Activated naive CD4-positive, alpha-beta T cell treated with anti-CD3 and anti-CD28 coated beads, Interleukin-2, amount 50 U/mL, for 24 hours (primary cell): Measurements from ENCODE around the gene TMEM184B.

ENCODE experiments used
- H3K27ac Mint-ChIP-seq: one replicate; pipeline ENCODE4 v1.8.0; 2021; ENCODE audit warnings: mild to moderate bottlenecking, mixed read lengths
- H3K27me3 Mint-ChIP-seq: one replicate; pipeline ENCODE4 v1.8.0; 2021; ENCODE audit warnings: mixed read lengths
- H3K36me3 Mint-ChIP-seq: one replicate; pipeline ENCODE4 v1.8.0; 2021; ENCODE audit warnings: mixed read lengths
- H3K4me1 Mint-ChIP-seq: one replicate; pipeline ENCODE4 v1.8.0; 2021; ENCODE audit warnings: mixed read lengths
- H3K4me3 Mint-ChIP-seq: one replicate; pipeline ENCODE4 v1.8.0; 2021; ENCODE audit warnings: mild to moderate bottlenecking, mixed read lengths
- H3K9me3 Mint-ChIP-seq: one replicate; pipeline ENCODE4 v1.8.0; 2021; ENCODE audit warnings: mixed read lengths

The TMEM184B gene

DNA sequence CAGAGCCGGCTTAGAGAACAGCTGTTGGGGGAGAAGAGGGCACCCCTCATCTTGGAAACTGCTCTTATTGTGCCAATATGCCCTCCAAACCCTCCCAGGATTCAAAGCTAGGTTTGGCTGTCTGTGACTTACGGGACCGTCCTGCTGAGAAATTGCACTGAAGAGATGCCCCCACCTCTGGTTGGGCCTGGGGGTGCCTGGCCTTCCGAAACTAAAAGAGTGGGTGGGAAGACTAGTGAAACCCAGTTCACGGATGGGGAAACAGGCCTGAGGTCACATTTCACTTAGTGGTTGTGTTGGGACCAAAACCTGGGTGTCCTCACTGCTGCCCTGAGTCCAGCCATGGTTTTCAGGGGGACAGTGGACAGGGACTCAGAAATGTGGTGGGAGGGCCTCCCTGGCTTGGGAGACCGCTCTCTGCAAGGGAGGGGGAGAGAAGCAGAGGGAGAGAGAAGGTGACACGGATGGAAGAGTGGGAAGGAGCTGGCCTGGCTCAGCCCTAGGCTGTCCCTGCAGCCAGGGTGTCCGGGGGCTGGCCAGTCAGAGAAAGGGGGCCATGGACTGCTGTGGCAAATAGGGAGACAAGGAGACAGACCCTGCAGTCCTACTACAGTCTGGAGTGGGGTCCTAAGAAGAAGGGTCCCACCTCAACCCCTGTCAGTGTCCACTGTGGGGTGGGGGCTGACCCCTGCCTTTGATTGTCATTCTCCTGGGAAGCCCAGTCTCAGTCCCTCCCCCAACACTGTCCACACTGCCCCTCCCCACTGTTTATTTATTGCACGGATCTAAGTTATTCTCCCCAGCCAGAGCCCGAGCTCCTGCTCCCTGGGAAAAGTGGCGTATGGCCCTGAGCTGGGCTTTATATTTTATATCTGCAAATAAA lies 57.4 kb downstream of the TMEM184B start:
- Mint-ChIP-seq H3K27ac (peak overlapping the region; percentile 65), H3K27me3 (no peaks in the 10 kb centered on the region), H3K4me3 (peak overlapping the region; percentile 47), H3K4me1 (peaks cover 21% of the 10 kb centered on the region), H3K36me3 (no peaks in the 10 kb centered on the region), H3K9me3 (no peaks in the 10 kb centered on the region)

DNA sequence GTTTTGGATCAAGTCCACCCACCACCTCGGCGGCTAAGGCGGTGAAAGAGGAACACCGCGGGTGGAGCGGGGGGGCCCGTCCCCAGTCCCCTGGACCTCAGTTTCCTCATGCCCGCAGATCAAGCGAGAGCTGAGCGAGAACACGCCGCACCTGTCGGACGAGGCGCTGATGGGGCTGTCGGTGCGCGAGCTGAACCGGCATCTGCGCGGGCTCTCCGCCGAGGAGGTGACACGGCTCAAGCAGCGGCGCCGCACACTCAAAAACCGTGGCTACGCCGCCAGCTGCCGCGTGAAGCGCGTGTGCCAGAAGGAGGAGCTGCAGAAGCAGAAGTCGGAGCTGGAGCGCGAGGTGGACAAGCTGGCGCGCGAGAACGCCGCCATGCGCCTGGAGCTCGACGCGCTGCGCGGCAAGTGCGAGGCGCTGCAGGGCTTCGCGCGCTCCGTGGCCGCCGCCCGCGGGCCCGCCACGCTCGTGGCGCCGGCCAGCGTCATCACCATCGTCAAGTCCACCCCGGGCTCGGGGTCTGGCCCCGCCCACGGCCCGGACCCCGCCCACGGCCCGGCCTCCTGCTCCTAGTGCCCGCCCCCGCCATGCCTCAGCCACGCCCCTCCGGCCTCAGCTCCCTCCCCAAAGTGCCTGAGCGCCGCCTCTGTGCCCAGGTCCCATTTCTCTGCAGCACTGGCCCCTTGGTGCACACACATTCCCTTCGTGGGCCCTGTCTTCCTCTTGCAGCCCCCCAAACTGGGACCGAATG lies 58.3 kb downstream of the TMEM184B start:
- Mint-ChIP-seq H3K4me3 (peak overlapping the region; percentile 47), H3K27ac (peak overlapping the region; percentile 65), H3K9me3 (no peaks in the 10 kb centered on the region), H3K4me1 (peaks cover 20% of the 10 kb centered on the region), H3K27me3 (no peaks in the 10 kb centered on the region), H3K36me3 (no peaks in the 10 kb centered on the region)

DNA sequence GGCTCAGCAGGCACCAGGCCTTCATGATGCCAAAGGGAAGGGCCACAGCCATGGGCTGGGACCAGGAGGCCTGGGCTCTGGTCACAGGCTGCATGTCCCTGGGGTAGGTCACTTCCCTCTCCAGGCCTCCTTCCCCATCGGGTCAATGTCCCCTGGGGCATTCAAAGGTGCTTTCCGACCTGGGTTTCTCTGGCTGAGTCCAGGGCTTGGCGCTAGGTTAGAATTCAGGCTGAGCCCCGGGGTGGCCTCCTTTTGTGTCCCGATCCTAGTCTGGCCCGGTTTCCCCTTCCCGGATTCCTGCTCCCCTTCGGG lies 58.9 kb downstream of the TMEM184B start:
- H3K9me3 Mint-ChIP-seq: no peaks in the 10 kb centered on the region
- no peak overlapping the region for H3K4me3 Mint-ChIP-seq
- no peaks in the 10 kb centered on the region for H3K36me3 Mint-ChIP-seq
- no peak overlapping the region for H3K27ac Mint-ChIP-seq
- H3K27me3 Mint-ChIP-seq: no peaks in the 10 kb centered on the region
- peaks cover 15% of the 10 kb centered on the region for H3K4me1 Mint-ChIP-seq

DNA sequence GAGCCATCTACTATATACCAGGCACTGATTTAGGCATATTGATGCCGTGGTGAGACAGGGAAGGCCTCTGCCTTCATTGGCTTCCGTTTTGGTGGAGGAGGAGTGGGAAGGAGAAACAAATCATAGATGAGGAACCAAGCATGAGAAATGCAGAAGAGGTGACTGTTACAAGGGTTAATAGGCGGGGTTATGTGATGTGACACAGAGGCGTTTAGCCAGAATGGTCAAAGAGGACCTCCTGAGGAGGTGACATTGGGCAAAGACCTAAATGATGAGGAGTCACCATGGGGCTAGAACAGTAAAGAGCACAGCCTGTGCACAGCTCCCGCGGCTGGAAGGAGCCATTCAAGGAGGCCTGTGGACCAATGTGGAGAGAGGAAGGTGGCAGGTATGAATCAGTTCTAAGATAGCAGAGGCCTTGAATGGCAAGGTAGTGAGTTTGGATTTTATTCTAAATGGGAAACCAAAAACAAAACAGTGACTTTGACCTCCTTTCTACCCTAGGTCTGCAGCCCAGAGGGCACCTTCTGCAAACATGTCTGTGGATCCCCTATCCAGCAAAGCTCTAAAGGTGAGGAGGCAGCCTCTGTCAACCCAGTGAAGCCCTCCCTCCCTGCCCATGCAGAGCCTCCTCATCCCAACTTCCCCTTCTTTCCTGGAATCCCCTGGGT lies 59.4 kb downstream of the TMEM184B start:
- no peaks in the 10 kb centered on the region for H3K36me3 Mint-ChIP-seq
- H3K9me3 Mint-ChIP-seq: no peaks in the 10 kb centered on the region
- H3K4me1 Mint-ChIP-seq: peaks cover 14% of the 10 kb centered on the region
- peak overlapping the region; percentile 62 for H3K4me3 Mint-ChIP-seq
- H3K27me3 Mint-ChIP-seq: no peaks in the 10 kb centered on the region
- peak overlapping the region; percentile 8 for H3K27ac Mint-ChIP-seq

DNA sequence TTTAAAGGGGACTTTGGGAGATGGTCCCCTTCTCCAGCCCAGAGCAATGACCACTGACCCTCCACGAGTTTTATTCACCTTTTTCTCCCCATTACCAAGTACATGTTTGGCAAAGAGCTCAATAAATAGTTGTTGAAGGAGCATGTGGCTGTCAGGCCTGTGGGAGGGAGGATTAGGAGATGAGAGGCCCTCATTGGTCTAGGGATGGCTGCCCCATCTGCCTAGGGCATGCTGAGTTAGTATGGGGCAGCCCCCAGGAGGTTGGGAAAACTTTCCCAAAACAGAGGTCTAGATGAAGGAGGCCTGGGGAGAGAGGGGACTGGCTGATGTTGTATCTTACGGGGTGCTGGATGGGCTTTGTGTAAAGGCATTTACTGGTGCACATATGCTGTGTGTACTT lies 60.4 kb downstream of the TMEM184B start:
- H3K4me3 Mint-ChIP-seq: no peak overlapping the region
- no peaks in the 10 kb centered on the region for H3K36me3 Mint-ChIP-seq
- H3K9me3 Mint-ChIP-seq: no peaks in the 10 kb centered on the region
- H3K4me1 Mint-ChIP-seq: peaks cover 10% of the 10 kb centered on the region
- no peak overlapping the region for H3K27ac Mint-ChIP-seq
- H3K27me3 Mint-ChIP-seq: no peaks in the 10 kb centered on the region

DNA sequence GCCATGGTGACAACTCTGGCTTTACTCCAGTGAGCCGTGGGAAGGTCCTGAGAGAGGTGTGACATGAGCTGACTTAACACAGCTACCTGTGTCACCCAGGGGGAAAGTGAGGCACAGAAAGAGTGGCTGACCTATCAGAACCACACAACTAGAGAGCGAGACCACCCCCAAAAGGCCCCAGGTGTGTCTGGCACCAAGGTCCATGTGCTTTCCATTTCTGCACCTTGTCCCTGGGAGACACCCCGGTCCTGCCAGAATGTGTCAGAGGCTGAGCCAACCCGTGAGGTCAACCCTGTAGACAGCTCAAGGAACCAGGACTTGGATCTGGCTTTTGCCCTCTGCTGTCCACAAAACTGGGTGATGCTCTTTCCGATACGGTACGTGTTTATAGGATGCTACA lies 61.3 kb downstream of the TMEM184B start:
- no peak overlapping the region for H3K27ac Mint-ChIP-seq
- peaks cover 10% of the 10 kb centered on the region for H3K4me1 Mint-ChIP-seq

DNA sequence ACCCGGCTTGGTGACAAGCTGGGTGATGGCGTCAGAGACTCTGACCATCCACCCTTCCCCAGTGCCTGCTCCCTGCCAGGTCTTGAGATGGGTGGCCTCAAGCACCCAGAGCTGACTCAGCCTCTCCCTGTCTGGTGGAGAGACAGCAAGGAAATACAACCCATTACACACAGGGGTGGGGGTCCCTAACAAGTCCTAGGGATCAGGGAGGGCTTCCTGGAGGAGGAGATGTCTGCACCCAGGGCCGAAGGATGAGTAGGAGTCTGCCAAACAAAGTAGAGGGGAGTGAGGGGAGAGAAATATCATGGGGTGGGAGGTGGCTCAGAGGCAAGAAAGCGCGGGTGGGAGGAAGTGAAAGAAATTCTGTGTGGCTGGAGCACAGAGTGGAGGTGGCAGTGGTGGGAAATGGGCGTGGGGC lies 64.2 kb downstream of the TMEM184B start:
- no peak overlapping the region for H3K4me3 Mint-ChIP-seq
- H3K27me3 Mint-ChIP-seq: no peaks in the 10 kb centered on the region
- H3K9me3 Mint-ChIP-seq: no peaks in the 10 kb centered on the region
- no peaks in the 10 kb centered on the region for H3K36me3 Mint-ChIP-seq
- H3K27ac Mint-ChIP-seq: no peak overlapping the region
- H3K4me1 Mint-ChIP-seq: peaks cover 23% of the 10 kb centered on the region

More for the DNA sequence above, 61.3 kb downstream of the TMEM184B start:
- no peaks in the 10 kb centered on the region for H3K27me3 Mint-ChIP-seq
- no peaks in the 10 kb centered on the region for H3K36me3 Mint-ChIP-seq
- H3K9me3 Mint-ChIP-seq: no peaks in the 10 kb centered on the region
- H3K4me3 Mint-ChIP-seq: no peak overlapping the region

DNA sequence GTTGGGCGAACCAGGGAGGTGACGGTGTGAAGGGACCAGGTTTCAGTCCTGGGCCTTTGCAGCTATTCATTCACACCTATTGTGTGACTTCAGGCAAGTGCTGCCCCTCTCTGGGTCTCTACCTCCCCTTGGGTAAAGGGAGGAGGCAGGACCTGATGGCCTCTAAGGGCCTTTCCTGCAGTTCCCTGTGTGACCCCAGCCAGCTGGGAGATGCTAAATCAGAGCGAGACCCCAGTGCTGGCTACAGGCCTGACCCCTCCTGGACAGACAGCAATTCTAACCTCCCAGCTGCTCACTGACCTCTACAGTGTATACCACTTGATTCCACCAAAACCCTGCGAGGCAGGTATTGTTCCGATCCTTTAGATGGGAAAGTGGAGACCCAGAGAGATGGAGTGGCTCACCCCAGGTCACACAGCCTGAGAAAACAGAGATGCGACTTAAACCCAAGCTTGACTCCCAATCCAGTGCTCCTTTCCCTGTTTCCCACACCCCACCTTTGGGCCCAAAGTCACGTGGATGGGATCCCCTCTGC lies 64.8 kb downstream of the TMEM184B start:
- H3K36me3 Mint-ChIP-seq: no peaks in the 10 kb centered on the region
- no peak overlapping the region for H3K27ac Mint-ChIP-seq

DNA sequence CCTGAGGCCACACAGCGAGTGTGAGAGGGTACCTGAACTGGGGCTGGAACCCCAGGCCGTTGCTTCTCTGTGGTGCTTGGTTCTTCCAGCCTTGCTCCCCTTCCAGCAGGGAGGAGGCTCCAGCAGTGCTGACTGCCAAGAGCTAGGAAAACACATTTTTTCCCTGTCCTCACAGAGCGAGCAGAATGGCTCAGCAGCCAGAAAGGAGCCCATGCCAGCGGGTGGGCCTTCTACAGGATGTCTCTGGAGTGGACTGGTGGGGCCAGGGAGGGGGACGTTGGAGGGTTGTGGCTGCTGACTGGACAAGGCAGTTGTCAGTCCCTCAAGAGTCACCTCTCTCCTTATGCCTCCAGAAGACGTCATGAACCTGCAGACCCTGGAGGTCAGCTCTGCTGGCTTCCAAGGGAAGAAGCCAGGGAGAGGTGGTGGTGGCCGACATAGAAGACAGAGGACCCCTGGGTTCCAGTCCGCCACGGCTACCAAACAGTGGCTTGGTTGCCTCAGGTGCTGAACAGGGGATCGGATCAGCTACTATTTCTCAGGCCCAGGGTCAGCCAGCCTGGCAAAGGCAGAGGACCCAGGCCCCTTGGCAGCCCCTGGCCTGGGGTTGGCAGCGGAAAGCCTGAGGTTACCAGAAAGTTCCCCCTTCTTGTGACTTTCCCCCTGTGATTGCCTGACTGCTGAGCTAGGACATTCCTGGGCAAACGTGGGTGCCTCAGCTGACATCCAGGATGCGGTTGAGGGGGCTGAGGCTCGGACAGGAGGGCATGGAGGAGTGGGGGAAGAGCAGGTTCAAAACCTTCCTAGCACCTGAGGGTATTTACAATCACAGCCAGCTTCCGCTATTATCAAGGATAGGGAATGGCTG lies 67.3 kb downstream of the TMEM184B start:
- Mint-ChIP-seq H3K27ac (no peak overlapping the region), H3K36me3 (no peaks in the 10 kb centered on the region), H3K4me1 (peaks cover 32% of the 10 kb centered on the region), H3K9me3 (no peaks in the 10 kb centered on the region), H3K27me3 (no peaks in the 10 kb centered on the region), H3K4me3 (no peak overlapping the region)

More for the DNA sequence above, 64.8 kb downstream of the TMEM184B start:
- Mint-ChIP-seq H3K27me3 (no peaks in the 10 kb centered on the region), H3K4me3 (no peak overlapping the region), H3K9me3 (no peaks in the 10 kb centered on the region), H3K4me1 (peaks cover 22% of the 10 kb centered on the region)

DNA sequence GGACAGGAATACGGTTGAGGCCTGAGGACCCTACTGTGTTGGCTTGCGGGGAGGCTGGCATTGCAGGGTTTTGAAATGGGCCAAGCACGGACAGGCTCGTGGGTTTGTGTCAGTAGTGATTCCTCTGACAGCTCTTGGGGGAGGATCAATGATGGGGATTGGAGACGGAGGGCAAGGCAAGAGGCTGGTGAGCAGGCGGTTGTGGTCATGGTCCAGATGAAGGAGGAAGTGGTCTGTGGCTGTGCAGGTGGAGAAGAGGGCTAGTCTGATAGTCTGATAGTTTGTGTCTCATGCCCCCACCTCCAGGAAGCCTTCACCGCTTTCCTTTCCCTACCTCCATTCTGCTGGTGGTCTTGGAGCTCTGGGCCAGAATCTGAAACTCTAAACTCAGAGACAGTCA lies 68.0 kb downstream of the TMEM184B start:
- H3K4me3 Mint-ChIP-seq: peak overlapping the region; percentile 3
- H3K9me3 Mint-ChIP-seq: no peaks in the 10 kb centered on the region
- peaks cover 32% of the 10 kb centered on the region for H3K4me1 Mint-ChIP-seq
- no peaks in the 10 kb centered on the region for H3K27me3 Mint-ChIP-seq
- no peaks in the 10 kb centered on the region for H3K36me3 Mint-ChIP-seq
- peak overlapping the region; percentile 69 for H3K27ac Mint-ChIP-seq

DNA sequence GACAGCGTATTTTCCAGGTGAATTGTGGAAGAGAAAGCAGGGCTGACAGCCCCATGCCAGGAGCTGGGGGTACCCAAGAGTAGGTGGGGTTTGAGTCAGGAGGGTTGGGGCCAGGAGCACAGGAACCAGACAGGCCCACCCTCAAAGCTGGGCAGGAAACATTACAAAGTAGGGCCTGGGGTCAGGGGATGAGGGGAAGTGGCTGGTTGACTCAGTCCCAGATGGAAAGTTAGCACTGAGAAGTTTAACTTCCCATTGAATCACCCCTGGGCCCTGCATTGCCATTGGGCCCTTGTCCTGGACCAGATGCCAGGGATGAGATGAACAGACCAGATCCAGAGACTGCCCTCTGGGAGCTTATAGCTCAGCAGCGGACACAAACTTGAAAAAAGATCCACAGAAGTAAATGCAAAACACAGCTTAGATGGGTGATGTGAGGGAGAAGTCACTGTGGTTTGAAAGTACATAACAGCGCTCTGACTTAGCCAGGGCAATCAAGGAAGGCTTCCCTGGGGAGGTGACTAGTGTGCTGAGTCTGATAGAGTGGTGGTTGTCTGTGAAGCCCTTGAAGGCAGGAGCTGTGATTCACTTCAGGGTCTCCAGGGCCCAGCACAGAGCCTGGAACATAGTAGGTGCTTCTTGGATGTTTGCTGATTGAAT lies 68.8 kb downstream of the TMEM184B start:
- peaks cover 32% of the 10 kb centered on the region for H3K4me1 Mint-ChIP-seq
- H3K4me3 Mint-ChIP-seq: peak overlapping the region; percentile 43
- H3K27me3 Mint-ChIP-seq: no peaks in the 10 kb centered on the region
- no peaks in the 10 kb centered on the region for H3K9me3 Mint-ChIP-seq
- no peak overlapping the region for H3K27ac Mint-ChIP-seq
- no peaks in the 10 kb centered on the region for H3K36me3 Mint-ChIP-seq

DNA sequence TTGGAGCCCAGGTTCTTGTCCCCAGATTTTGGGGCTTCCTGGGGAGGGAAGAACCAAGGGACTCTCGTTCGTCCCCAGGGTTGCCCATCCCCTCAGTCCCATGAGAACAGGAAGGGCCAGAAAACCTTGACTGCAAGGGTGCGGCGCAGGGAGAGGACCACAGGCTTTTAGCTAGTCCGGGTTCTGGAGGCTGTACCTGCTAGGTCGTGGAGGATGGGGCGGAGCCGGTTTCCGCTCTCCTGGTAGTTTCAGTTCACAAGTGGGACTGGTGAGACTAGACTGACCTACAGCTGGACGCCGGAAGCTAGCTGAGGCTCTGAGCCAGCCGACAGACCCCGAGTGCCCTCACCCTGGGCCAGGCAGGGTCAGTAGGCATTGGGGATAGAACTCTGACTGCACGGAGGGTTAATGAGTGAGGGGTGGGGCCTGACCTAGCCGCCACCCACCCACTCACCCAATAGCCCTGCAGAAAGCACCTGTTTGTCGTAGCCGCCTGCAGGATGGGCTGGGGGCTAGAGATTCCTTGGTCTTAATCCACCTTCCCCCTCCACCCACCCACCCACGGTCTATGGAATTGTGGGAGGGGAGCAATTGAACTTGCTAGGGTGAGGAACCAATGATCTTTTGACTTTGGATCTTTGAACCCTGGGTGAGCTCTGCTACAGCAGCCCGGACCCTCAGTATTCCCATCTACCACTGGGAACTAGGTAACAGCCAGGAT lies 69.6 kb downstream of the TMEM184B start:
- Mint-ChIP-seq H3K27ac (peak overlapping the region; percentile 41), H3K27me3 (no peaks in the 10 kb centered on the region), H3K4me3 (peak overlapping the region; percentile 86), H3K9me3 (no peaks in the 10 kb centered on the region), H3K36me3 (no peaks in the 10 kb centered on the region), H3K4me1 (peaks cover 32% of the 10 kb centered on the region)

DNA sequence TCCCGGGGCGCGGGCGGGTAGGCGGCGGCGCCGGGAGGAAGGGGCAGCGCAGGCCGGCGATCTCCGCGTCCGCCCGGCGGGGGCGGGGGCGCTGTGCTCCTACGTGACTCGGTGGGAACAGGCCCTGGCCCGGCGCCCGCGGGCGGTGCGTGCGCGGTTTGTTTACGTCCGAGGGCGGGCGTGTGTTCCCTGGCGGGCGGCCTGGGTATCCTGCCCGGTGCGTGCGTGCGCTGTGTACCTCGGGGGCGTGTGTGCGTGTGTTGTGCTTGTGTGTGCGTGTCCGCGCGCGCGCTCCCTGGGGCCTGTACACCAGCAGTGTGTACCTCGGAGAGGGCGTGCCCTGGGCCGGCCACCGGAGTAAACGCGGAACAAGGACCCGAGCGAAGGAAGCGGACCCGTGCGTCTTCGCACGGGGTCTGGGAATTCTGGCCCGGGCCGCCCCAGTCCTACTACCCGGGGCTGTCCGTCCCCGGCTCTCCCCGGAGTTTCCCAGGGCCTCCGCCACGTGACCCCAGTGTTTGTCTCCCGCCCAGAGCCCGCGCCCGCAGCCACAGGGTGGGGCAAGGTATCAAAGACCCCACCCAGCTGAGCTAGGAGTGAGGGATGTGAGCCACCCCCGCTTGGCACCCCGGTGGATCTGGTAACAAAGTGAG lies 70.2 kb downstream of the TMEM184B start:
- Mint-ChIP-seq H3K36me3 (no peaks in the 10 kb centered on the region), H3K4me3 (peak overlapping the region; percentile 86), H3K27me3 (no peaks in the 10 kb centered on the region), H3K27ac (peak overlapping the region; percentile 41), H3K4me1 (peaks cover 32% of the 10 kb centered on the region), H3K9me3 (no peaks in the 10 kb centered on the region)
